ENCODE results near the gene FANCG. TPM values are rescaled to one million over a fixed set of nuclear protein-coding genes. Genes with fewer than 3 reads are reported as not detected.

FANCG gene
- total RNA-seq, 4 donors from 2014 or later = 5.5 to 13.0 (median 12.0) TPM

GRCh38 chr9:35076848-35077247 is 2.9 kb downstream of the FANCG start:
- TF ChIP-seq CTCF (IDR thresholded peaks at IDR 0.05; ENCODE audit: low read depth) = no peak

GRCh38 chr9:35075358-35075757 is 4.4 kb downstream of the FANCG start:
- TF ChIP-seq CTCF (IDR thresholded peaks at IDR 0.05; ENCODE audit: low read depth) = no peak

- TF ChIP-seq CTCF (IDR thresholded peaks at IDR 0.05; ENCODE audit: low read depth) = no peak
Observed at GRCh38 chr9:35074791-35075190, 5.0 kb downstream of the FANCG start.

- TF ChIP-seq CTCF (IDR thresholded peaks at IDR 0.05; ENCODE audit: low read depth) = no peak
Observed at GRCh38 chr9:35074141-35074540, 5.6 kb downstream of the FANCG start.

- no peak for TF ChIP-seq CTCF (IDR thresholded peaks at IDR 0.05; ENCODE audit: low read depth)
Observed at GRCh38 chr9:35073279-35073612, 6.5 kb downstream of the FANCG start.

- no peak for TF ChIP-seq CTCF (IDR thresholded peaks at IDR 0.05; ENCODE audit: low read depth)
Observed at GRCh38 chr9:35072461-35073278, 7.1 kb downstream of the FANCG start, which contains the start of gene VCP. VCP (minus strand) TSS chr9:35072625; CDS start chr9:35072353, 272 bp downstream.

GRCh38 chr9:35071814-35072460 is 7.8 kb downstream of the FANCG start:
- TF ChIP-seq CTCF (IDR thresholded peaks at IDR 0.05; ENCODE audit: low read depth) = no peak

Data from subcutaneous adipose tissue (tissue), 4 donors.